Stimulated activated CD8-positive, alpha-beta memory T cell treated with anti-CD3 and anti-CD28 coated beads, Interleukin-15, amount 100 ng/mL, for 4 hours (primary cell): Measurements from ENCODE around the gene OR52R1.
"Not testable (repeated sequence)": the region's sequence is repeated elsewhere in the genome, so short reads cannot be mapped to it uniquely, and the experiment has no call there.

ENCODE experiments used
- DNase-seq, 2 donors: peaks; one replicate each; pipeline ENCODE4 v3.0.0-alpha.2; 2020; ENCODE audit warnings: low read depth in 2 of 2

OR52R1 gene

DNA sequence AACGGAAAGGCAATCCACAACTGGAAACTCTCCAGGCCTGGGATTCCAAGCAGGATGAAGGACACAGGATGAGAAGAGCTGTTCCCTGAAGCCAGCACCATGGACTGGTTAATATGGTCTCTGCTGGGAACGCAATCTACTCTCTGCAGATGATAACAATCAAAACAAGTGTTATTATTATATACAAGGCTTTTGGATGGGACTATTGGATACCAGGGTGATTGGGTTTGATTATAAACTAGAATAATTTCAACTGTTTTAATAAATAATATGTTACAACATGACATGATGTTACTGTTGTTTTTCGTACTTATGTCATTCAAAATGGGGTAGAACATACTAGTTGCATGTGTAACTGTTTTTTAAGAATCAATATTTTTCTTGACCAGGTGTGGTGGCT is at the start of gene OR52R1:
OR52R1 (minus strand) TSS at position 101 of the 400 bp plus-strand sequence; CDS start at position 101, 0 bp downstream.
- DNase-seq: no peak

DNA sequence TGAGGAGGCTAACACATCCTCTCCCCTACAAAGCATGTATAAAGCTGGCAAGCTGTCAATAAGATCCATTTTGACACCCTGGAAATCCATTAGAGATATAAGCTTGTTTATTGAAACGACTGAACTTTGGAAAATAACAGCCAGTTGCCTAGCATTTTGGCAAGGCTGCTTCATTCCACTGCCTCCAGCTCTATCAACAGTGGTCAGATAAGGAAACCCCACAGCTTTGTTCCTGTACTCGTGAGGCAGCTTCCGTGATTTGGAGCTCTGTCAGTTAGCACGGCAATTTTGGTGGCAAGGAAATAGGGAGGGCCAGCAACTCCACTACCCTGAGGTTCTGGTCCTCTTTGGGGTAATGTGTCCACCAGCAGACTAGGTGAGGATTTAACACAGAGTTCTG is 46.9 kb upstream of the OR52R1 start:
- no peak for DNase-seq

GRCh38 chr11:4848908-4849532 is 44.8 kb upstream of the OR52R1 start, which contains the start of gene OR51S1:
Gene OR51S1 (minus strand): TSS chr11:4849208. CDS start chr11:4849208, 0 bp downstream.
- DNase-seq: no peak

- no peak for DNase-seq
Observed at GRCh38 chr11:4839851-4840549, 35.8 kb upstream of the OR52R1 start.

DNA sequence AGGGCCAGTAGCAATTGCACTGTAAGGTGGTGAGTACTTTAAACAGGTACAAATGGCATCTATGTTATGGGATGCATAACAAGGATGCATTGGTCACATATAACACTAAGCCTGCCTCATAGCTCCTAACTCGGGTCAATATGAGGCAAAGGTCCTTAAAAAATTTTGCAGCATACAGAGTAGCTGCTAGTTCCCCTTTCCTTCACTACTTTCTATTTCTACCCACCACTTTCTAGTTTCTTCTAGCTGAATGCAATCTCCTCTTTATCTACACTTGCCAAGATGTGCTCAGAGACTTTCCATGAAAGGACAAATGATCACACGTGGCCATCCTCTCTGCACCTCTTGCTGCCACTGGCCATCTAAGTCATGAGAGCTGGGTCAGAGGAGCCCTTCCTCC is 26.7 kb upstream of the OR52R1 start:
- DNase-seq: no peak

- no peak for DNase-seq
Observed at GRCh38 chr11:4830346-4830745, 26.2 kb upstream of the OR52R1 start.

DNA sequence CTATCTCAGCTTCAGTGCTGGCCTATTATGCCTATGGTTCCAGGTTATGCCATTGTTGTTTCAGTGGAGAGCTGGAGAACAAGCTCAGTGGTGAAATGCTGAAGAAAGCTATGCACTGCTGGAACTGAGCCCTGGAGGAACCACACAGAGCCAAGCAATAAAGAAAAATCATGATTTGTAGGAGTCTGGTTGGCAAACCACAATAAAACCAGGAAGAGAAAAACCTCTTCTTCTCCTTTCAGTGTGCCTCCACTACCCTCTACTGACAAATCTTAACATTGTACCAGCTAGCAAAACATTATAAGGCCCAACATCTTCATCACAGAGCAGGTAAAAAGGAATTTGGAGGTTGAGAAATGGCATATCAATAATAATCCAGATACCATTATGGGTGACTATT is 22.2 kb upstream of the OR52R1 start:
- no peak for DNase-seq

DNA sequence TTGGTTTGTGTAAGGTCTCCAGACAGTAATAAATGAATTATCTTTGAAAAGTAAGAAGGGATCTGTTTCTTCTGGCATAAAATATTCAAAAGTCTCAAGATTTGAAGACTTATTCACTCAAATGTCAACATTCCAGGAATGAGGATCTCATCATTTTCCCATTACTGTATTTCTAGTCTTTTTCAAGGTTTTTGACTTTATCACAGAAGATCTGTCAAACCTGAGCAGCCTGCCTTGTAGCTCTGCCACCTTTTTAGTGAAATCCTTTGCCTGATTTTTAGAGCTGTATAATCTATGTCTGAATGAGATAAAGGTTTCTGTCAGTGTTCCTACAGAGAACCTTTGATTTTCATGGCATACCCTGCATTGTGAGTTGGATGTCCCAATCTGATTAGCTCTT is 21.0 kb upstream of the OR52R1 start:
- DNase-seq: no peak

- DNase-seq: no peak
Observed at GRCh38 chr11:4821021-4821420, 16.8 kb upstream of the OR52R1 start, which contains the start of gene OR51F2. Gene OR51F2 (plus strand): TSS chr11:4821321. CDS start chr11:4821422, 101 bp downstream.

DNA sequence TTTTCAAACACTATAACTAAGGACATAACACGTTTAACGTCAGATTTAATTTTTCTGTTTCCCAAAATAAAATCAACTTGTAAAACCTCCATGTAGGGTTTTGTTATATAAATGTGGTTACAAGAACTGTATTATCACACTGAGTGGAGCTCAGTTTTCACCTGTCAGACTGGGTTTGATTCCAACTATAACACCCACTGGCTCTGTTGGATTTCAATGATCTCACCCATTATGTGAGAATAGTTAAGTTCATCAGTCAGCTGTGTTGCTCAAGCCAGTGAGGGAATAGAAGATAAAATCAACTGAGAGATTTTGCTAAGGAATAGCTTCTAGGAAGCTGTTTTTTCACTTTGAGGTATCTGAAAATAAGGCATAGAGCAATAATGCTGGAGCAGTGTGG is 5.1 kb upstream of the OR52R1 start:
- no peak for DNase-seq

- DNase-seq: no peak
Observed at GRCh38 chr11:4808476-4808875, 4.3 kb upstream of the OR52R1 start.

- DNase-seq: not testable (repeated sequence)
Observed at GRCh38 chr11:4801316-4801715, 2.9 kb downstream of the OR52R1 start.

DNA sequence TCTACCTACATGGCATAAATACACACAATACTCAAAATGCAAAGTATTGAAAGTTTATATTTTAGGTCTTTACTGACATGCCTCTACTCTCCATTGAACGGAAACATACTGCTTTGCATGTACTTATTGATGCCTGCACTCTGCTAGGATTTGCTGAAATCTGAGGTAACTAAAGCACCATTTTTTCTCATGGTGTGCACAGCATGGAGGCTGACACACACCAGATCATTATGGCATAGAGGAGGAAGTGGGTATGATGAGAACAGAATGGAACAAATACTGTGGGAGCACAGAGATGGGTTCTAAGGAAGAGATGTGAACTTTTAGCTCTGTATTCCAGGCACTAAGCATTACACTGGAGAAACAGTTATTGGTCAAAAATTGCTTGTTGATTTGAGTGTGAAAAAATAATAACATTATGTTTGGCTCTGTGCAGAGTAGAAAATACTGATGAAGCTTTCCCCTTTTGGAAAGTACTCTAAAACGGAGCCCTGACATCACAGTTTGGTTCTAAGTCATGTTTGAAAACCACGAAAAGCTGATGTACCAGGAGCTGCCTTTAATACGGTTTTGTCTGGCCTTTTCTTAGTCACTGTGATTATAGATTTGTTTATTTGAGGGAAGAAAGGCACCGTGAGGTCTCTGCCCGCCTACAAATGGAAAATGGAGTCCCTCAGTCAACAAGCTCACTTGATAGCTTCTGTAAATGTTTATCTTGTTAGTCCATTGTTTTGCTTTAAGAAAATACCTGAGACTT is 5.6 kb downstream of the OR52R1 start:
- DNase-seq: no peak

DNA sequence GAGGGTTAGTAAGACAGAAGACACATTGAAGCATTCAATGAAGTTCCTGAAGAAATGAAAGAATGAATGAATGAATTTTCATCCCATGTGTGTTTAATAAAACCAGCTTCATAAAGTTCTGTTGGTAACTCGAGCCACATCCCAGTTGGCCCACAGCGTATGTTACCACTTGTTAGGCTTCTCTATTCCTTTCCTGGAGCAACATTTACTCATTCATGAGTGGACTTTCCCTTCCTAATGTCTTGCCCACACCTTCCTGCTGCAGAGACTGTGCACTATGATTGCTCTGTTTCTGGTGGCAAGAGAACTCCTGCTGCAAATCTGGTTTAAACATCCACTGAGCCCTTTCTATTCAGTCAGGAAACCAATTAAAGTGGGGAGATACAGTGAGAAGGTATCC is 7.0 kb downstream of the OR52R1 start:
- DNase-seq: no peak

DNA sequence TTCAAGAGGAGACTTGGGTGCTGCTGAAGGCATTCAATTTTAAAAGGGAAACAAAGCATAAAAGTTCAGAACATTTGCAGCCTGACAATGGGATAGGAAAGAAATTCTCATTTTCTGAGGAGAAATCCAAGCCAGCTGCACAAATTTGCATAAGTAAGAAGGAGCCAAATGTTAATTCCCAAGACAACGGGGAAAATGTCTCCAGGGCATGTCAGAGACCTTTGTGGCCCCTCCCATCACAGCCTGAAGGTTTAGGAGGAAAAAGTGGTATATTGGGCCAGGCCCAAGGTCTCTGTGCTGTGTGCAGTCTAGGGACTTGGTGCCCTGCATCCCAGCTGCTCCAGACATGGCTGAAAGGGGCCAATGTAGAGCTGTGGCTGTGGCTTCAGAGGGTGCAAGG is 21.7 kb downstream of the OR52R1 start:
- no peak for DNase-seq

DNA sequence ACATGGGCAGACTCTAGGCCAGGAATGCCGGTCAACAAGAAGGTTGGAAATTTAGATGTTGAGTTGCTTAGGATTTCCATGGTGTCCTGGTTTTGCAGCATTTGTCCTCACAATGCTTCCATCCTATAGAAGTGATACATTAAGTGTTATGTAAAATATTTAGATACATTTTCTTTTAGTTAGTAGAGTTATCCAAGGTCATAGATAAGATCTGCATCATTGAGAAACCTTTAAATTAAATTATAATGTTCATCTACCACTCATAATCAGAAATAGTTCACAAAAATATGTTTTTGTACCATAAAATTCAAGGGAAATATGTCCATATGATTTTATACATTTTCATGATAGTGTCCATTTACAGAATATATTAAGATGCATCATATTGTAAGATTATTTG is 34.3 kb downstream of the OR52R1 start, which contains the start of gene OR51F1:
OR51F1 (minus strand) TSS at position 101 of the 400 bp plus-strand sequence; CDS start at position 101, 0 bp downstream.
- DNase-seq: no peak

GRCh38 chr11:4768094-4768493 is 36.1 kb downstream of the OR52R1 start:
- DNase-seq: no peak

DNA sequence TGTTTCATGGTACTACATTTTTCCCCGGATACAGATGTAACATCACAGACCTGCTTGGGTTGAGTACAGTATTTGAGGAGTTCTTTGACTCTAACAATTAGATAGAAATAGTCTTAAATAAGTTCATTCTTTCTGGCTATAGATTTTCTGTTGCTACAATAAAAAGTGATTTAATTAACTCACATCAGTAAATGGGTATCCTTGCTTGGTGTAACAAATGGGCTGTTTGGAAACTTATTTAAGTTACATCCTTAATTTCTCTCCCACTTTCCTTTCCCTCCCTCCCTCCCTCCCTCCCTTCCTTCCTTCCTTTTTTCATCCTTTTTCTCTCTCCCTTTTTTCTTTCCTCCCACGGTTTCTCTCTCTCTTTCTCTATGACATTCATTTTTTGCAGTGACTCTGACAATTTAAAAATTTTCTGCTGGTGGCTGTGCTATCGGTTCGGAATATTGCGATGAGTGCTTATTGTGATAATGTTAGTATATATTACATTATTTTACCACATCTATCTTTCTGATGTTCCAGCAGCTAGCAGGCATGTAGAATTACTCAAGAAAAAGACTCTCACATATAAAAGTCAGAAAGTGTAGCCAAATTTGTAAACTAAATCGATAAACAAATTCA is 37.6 kb downstream of the OR52R1 start:
- DNase-seq: no peak

GRCh38 chr11:4763096-4763495 is 41.1 kb downstream of the OR52R1 start:
- DNase-seq: no peak
